ENCODE data around the gene PDE4C.

The PDE4C gene

GRCh38 chr19:18194554-18195238 lies 31.5 kb downstream of the PDE4C start:
- peak; percentile 56 for DNase-seq (ENCODE audit: insufficient read length, low spot score)

DNA sequence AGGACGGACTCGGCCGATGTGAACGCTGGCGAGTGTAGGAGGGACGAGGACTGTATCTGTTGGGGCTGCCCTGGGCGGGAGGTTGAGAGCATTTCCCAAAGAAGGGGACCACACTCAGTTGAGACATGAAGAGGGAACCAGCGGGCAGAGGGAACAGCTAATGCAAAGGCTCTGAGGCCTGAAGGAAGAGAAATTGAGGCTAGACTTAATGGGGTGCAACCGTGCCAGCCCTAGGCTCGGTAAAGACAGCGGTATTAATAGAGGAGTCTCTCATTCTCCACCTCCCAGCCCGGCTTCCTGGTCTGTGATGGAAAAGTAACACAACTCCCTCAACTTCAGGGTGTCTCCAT lies 32.1 kb downstream of the PDE4C start:
- DNase-seq (ENCODE audit: insufficient read length, low spot score) (no peak), FAIRE-seq (no peak)
- no peak for TF ChIP-seq SPI1 (IDR thresholded peaks at IDR 0.05; ENCODE audit: low read depth, low read length)
- TF ChIP-seq PAX5 (IDR thresholded peaks at IDR 0.05; ENCODE audit: insufficient read depth, low read length, severe bottlenecking): no peak
- TF ChIP-seq TAF1 (IDR thresholded peaks at IDR 0.05; ENCODE audit: low read depth, low read length): no peak
- no peak for TF ChIP-seq POU2F2 (IDR thresholded peaks at IDR 0.05; ENCODE audit: low read depth, low read length)
- TF ChIP-seq POLR2A (IDR thresholded peaks at IDR 0.05; ENCODE audit: low read depth, low read length): no peak
- TF ChIP-seq POLR2AphosphoS5 (IDR thresholded peaks at IDR 0.05; ENCODE audit: low read depth, low read length): no peak

More at GRCh38 chr19:18194554-18195238, 31.5 kb downstream of the PDE4C start:
- FAIRE-seq: peak; percentile 69
- TF ChIP-seq POLR2AphosphoS5 (IDR thresholded peaks at IDR 0.05; ENCODE audit: low read depth, low read length) (no peak), POLR2A (IDR thresholded peaks at IDR 0.05; ENCODE audit: low read depth, low read length) (no peak), PAX5 (IDR thresholded peaks at IDR 0.05; ENCODE audit: insufficient read depth, low read length, severe bottlenecking) (no peak), POU2F2 (IDR thresholded peaks at IDR 0.05; ENCODE audit: low read depth, low read length) (no peak), SPI1 (IDR thresholded peaks at IDR 0.05; ENCODE audit: low read depth, low read length) (no peak), TAF1 (IDR thresholded peaks at IDR 0.05; ENCODE audit: low read depth, low read length) (no peak)

GRCh38 chr19:18193388-18194180 lies 32.7 kb downstream of the PDE4C start:
- DNase-seq (ENCODE audit: insufficient read length, low spot score) (no peak), FAIRE-seq (no peak)
- TF ChIP-seq SPI1 (IDR thresholded peaks at IDR 0.05; ENCODE audit: low read depth, low read length) (no peak), POLR2AphosphoS5 (IDR thresholded peaks at IDR 0.05; ENCODE audit: low read depth, low read length) (no peak), POLR2A (IDR thresholded peaks at IDR 0.05; ENCODE audit: low read depth, low read length) (no peak), POU2F2 (IDR thresholded peaks at IDR 0.05; ENCODE audit: low read depth, low read length) (no peak), TAF1 (IDR thresholded peaks at IDR 0.05; ENCODE audit: low read depth, low read length) (no peak), PAX5 (IDR thresholded peaks at IDR 0.05; ENCODE audit: insufficient read depth, low read length, severe bottlenecking) (no peak)

GRCh38 chr19:18192673-18193387 lies 33.4 kb downstream of the PDE4C start, which contains the start of gene MPV17L2:
Gene MPV17L2, plus strand, starts transcription at chr19:18193218. Its CDS starts 64 bp downstream, at chr19:18193282.
- TF ChIP-seq SPI1 (IDR thresholded peaks at IDR 0.05; ENCODE audit: low read depth, low read length) (no peak), TAF1 (IDR thresholded peaks at IDR 0.05; ENCODE audit: low read depth, low read length) (peak; percentile 60), POU2F2 (IDR thresholded peaks at IDR 0.05; ENCODE audit: low read depth, low read length) (no peak), POLR2A (IDR thresholded peaks at IDR 0.05; ENCODE audit: low read depth, low read length) (peak; percentile 18; the same call in 1 of the 2 replicates), POLR2AphosphoS5 (IDR thresholded peaks at IDR 0.05; ENCODE audit: low read depth, low read length) (no peak), PAX5 (IDR thresholded peaks at IDR 0.05; ENCODE audit: insufficient read depth, low read length, severe bottlenecking) (no peak)
- peak; percentile 100 for FAIRE-seq

DNA sequence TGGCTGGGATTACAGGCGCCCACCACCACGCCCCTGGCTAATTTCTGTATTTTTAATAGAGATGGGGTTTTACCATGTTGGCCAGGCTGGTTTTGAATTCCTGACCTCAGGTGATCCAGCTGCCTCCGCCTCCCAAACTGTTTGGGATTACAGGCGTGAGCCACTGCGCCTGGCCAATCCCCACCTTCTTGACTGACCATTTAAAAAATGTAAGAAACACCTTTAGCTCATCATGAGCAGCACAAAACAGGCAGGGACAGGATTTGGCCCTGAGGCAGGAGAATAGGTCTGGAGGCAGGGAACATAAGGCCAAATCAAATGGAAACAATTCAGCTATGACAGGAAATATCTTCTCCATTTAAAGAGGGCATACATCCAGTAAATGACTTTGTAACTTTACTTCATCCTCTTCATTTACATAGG lies 34.6 kb downstream of the PDE4C start:
- no peak for TF ChIP-seq POLR2AphosphoS5 (IDR thresholded peaks at IDR 0.05; ENCODE audit: low read depth, low read length)
- no peak for TF ChIP-seq SPI1 (IDR thresholded peaks at IDR 0.05; ENCODE audit: low read depth, low read length)
- TF ChIP-seq PAX5 (IDR thresholded peaks at IDR 0.05; ENCODE audit: insufficient read depth, low read length, severe bottlenecking): no peak
- no peak for TF ChIP-seq POU2F2 (IDR thresholded peaks at IDR 0.05; ENCODE audit: low read depth, low read length)
- no peak for TF ChIP-seq TAF1 (IDR thresholded peaks at IDR 0.05; ENCODE audit: low read depth, low read length)
- no peak for TF ChIP-seq POLR2A (IDR thresholded peaks at IDR 0.05; ENCODE audit: low read depth, low read length)
- no peak for DNase-seq (ENCODE audit: insufficient read length, low spot score)
- peak; percentile 58 for FAIRE-seq

More at GRCh38 chr19:18192673-18193387, 33.4 kb downstream of the PDE4C start, which contains the start of gene MPV17L2:
- peak; percentile 94 for DNase-seq (ENCODE audit: insufficient read length, low spot score)

GRCh38 chr19:18190278-18190677 lies 36.0 kb downstream of the PDE4C start:
- DNase-seq (ENCODE audit: insufficient read length, low spot score) (no peak), FAIRE-seq (no peak)
- TF ChIP-seq POLR2A (IDR thresholded peaks at IDR 0.05; ENCODE audit: low read depth, low read length) (no peak), POLR2AphosphoS5 (IDR thresholded peaks at IDR 0.05; ENCODE audit: low read depth, low read length) (no peak), SPI1 (IDR thresholded peaks at IDR 0.05; ENCODE audit: low read depth, low read length) (no peak), TAF1 (IDR thresholded peaks at IDR 0.05; ENCODE audit: low read depth, low read length) (no peak), PAX5 (IDR thresholded peaks at IDR 0.05; ENCODE audit: insufficient read depth, low read length, severe bottlenecking) (no peak), POU2F2 (IDR thresholded peaks at IDR 0.05; ENCODE audit: low read depth, low read length) (no peak)

DNA sequence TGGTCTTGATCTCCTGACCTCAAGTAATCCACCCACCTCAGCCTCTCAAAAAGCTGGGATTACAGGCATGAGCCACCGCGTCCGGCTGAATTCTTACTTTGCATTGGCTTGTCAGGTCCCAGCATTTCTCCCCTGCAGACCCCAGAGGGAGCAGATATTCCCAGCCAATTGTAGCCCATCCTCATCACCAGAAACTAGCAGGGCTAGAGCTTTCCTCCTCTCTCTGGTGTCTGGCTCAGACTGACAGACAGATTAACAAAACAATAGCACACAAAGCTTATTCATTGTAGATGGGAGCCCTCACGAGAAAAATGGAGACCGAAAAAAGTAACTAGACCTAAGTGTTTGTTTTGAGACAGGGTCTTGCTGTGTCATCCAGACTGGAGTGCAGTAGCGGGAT lies 40.7 kb downstream of the PDE4C start:
- DNase-seq (ENCODE audit: insufficient read length, low spot score) (no peak), FAIRE-seq (no peak)
- TF ChIP-seq POU2F2 (IDR thresholded peaks at IDR 0.05; ENCODE audit: low read depth, low read length) (no peak), POLR2AphosphoS5 (IDR thresholded peaks at IDR 0.05; ENCODE audit: low read depth, low read length) (no peak), POLR2A (IDR thresholded peaks at IDR 0.05; ENCODE audit: low read depth, low read length) (no peak), TAF1 (IDR thresholded peaks at IDR 0.05; ENCODE audit: low read depth, low read length) (no peak), SPI1 (IDR thresholded peaks at IDR 0.05; ENCODE audit: low read depth, low read length) (no peak), PAX5 (IDR thresholded peaks at IDR 0.05; ENCODE audit: insufficient read depth, low read length, severe bottlenecking) (no peak)

- TF ChIP-seq POU2F2 (IDR thresholded peaks at IDR 0.05; ENCODE audit: low read depth, low read length) (no peak), PAX5 (IDR thresholded peaks at IDR 0.05; ENCODE audit: insufficient read depth, low read length, severe bottlenecking) (no peak), POLR2AphosphoS5 (IDR thresholded peaks at IDR 0.05; ENCODE audit: low read depth, low read length) (no peak), TAF1 (IDR thresholded peaks at IDR 0.05; ENCODE audit: low read depth, low read length) (no peak), POLR2A (IDR thresholded peaks at IDR 0.05; ENCODE audit: low read depth, low read length) (no peak), SPI1 (IDR thresholded peaks at IDR 0.05; ENCODE audit: low read depth, low read length) (no peak)
- DNase-seq (ENCODE audit: insufficient read length, low spot score): no peak
- no peak for FAIRE-seq
Measured at GRCh38 chr19:18183529-18183928, 42.7 kb downstream of the PDE4C start.
